Esophagus squamous epithelium (tissue), 5 donors: ENCODE results near the gene GSK3A. TPM values are rescaled to one million over a fixed set of nuclear protein-coding genes. Genes with fewer than 3 reads are reported as not detected.

Experiments
- DNase-seq: peaks from one replicate; lab custom pipeline; 2025; lab: John Stamatoyannopoulos, UW
- H3K27ac ChIP-seq, 4 donors: fragments of 200-600 bp; sonication (generic); one replicate each; pipeline ENCODE4 v1.5.1; 2016 to 2019; ENCODE audit warnings: mild to moderate bottlenecking in 1 of 4
- H3K27me3 ChIP-seq, 4 donors: fragments of 200-600 bp; sonication (generic); 1 replicate in 3 of 4; 2 replicates in 1 of 4; pipeline versions ENCODE4 v1.5.1 to v1.6.0; 2017 to 2021; ENCODE audit warnings: antibody characterized with exemption in 1 of 4
- H3K36me3 ChIP-seq, 3 donors: fragments of 200-600 bp; sonication (generic); one replicate each; pipeline ENCODE4 v1.5.1; 2016 to 2019
- H3K4me1 ChIP-seq, 3 donors: fragments of 200-600 bp; sonication (generic); one replicate each; pipeline ENCODE4 v1.5.1; 2017 to 2019
- H3K4me3 ChIP-seq, 4 donors: fragments of 200-600 bp; sonication (generic); 1 replicate in 3 of 4; 2 replicates in 1 of 4; pipeline ENCODE4 v1.5.1; 2016 to 2019; ENCODE audit warnings: mild to moderate bottlenecking in 2 of 4, moderate library complexity in 1 of 4
- H3K9me3 ChIP-seq, 3 donors: fragments of 200-600 bp; sonication (generic); one replicate each; pipeline ENCODE4 v1.5.1; 2016 to 2019
- POLR2A ChIP-seq, 4 donors: fragments of 450-650 bp; IDR thresholded peaks; one replicate each; pipeline ENCODE4 v1.6.1; 2017; ENCODE audit warnings: antibody characterized with exemption in 4 of 4, mild to moderate bottlenecking in 4 of 4, moderate library complexity in 3 of 4
- WGBS, 2 donors: methylation state at CpG; one replicate each; pipeline ENCODE4 v1.1.5; 2018; 5-methylcytosine and 5-hydroxymethylcytosine counted together
- intact Hi-C: fragments of 100-400 bp; cut with DNase I; formaldehyde crosslinking; loops from one replicate; pipeline ENCODE4 v1.15.0; 2022
- total RNA-seq, 4 donors: library from RNA; depleted of rRNA; stranded (reverse); fragments of >200 nt; gene quantifications; one replicate each; pipeline ENCODE4 v1.1.0, GENCODE V29; 2016
- TF ChIP-seq, protein P1 (sequence below), 6 experiments: fragments of 450-650 bp in 4 of 6; fragments of 200-600 bp in 2 of 6; sonication (generic) in 2 of 6; IDR thresholded peaks; one replicate each; pipeline ENCODE4 v1.5.1; 2016 to 2019; ENCODE audit warnings: antibody characterized with exemption in 6 of 6, mild to moderate bottlenecking in 4 of 6, moderate library complexity in 4 of 6
- donor health status: DM: yes; HTN: yes; CAD: no.

The GSK3A gene
- total RNA-seq, 4 donors from 2014 or later, result 15.9 to 29.6 (median 26.5) TPM

DNA sequence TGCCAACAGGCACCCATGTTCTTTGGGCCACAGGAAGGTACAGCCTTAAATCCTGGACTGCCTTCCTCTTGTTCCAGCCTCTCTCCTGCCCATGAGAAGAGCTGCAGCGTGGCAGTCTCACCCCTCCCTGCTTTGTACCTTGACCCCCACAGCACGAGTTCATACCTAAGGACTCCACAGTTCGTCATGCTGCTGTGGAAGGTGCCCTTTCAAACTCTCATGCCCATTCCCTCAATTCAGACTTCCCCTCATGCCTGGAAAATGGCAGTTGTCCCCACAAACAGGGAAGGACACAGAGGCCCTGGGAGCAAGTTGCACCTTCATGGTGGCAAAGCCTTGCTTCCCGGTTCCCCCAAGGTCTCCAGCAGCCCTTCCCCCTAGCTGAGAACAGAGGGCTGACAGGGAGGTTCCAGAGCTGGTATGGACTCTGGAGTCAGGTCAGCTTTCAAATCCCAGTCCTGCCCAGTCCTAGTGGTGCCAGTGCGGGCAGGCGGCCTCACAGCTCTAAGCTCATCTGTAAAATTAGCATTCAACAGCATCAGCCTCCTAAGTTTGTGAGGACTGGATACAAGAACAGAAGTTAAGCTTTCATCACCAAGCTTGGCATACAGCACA lies 8.6 kb downstream of the GSK3A start:
- Histone ChIP-seq H3K27me3 (no peaks in the 10 kb centered on the region), H3K4me3 (no peak overlapping the region), H3K4me1 (peaks cover 0 to 22% (median 0%) of the 10 kb centered on the region in 3 donors), H3K27ac (no peak overlapping the region), H3K9me3 (no peaks in the 10 kb centered on the region), H3K36me3 (peaks cover 10 to 100% (median 70%) of the 10 kb centered on the region in 3 donors)
- WGBS, 2 donors, result 85 to 91% methylated on average over 4 to 5 of the region's 6 CpGs
- intact Hi-C loops, result loop anchor here (10.0 kb wide), 1 partner anchor 99 kb away; the partner anchor contains the start of gene POU2F2
- DNase-seq, result no peak
- no peak for TF ChIP-seq POLR2A (IDR thresholded peaks at IDR 0.05)
- TF ChIP-seq, protein P1, sequence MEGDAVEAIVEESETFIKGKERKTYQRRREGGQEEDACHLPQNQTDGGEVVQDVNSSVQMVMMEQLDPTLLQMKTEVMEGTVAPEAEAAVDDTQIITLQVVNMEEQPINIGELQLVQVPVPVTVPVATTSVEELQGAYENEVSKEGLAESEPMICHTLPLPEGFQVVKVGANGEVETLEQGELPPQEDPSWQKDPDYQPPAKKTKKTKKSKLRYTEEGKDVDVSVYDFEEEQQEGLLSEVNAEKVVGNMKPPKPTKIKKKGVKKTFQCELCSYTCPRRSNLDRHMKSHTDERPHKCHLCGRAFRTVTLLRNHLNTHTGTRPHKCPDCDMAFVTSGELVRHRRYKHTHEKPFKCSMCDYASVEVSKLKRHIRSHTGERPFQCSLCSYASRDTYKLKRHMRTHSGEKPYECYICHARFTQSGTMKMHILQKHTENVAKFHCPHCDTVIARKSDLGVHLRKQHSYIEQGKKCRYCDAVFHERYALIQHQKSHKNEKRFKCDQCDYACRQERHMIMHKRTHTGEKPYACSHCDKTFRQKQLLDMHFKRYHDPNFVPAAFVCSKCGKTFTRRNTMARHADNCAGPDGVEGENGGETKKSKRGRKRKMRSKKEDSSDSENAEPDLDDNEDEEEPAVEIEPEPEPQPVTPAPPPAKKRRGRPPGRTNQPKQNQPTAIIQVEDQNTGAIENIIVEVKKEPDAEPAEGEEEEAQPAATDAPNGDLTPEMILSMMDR (IDR thresholded peaks at IDR 0.05), result no peak

DNA sequence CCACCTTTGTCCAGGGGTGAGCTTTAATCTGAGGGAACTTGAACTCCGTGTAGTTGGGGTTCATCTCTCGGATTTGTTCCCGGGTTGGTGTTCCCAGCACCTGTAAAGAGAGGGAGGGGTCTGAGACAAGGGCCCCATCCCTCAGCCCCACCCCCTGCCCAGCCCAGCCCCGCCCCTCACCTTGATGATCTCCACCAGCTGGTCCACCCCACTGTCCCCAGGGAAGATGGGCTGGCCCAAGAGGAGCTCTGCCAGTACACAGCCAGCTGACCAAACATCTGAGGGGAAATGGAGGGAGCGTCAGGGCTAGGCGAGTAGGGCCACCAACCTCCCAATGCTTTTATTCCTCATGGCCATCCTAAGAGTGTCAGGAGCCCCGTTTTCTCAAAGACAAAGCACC lies 9.3 kb downstream of the GSK3A start:
- Histone ChIP-seq H3K9me3 (no peaks in the 10 kb centered on the region), H3K4me3 (no peak overlapping the region), H3K4me1 (peaks cover 0 to 20% (median 0%) of the 10 kb centered on the region in 3 donors), H3K27ac (no peak overlapping the region), H3K36me3 (peaks cover 10 to 100% (median 70%) of the 10 kb centered on the region in 3 donors), H3K27me3 (no peaks in the 10 kb centered on the region)
- no peak for DNase-seq
- no peak for TF ChIP-seq POLR2A (IDR thresholded peaks at IDR 0.05)
- TF ChIP-seq, protein P1 (IDR thresholded peaks at IDR 0.05), result no peak
- WGBS, 2 donors, result 78% methylated on average over 2 of the region's 7 CpGs; no CpG with 5 or more reads in 1 of the 2 donors
- intact Hi-C loops, result loop anchor here (10.0 kb wide), 1 partner anchor 98 kb away; the partner anchor contains the start of gene POU2F2

DNA sequence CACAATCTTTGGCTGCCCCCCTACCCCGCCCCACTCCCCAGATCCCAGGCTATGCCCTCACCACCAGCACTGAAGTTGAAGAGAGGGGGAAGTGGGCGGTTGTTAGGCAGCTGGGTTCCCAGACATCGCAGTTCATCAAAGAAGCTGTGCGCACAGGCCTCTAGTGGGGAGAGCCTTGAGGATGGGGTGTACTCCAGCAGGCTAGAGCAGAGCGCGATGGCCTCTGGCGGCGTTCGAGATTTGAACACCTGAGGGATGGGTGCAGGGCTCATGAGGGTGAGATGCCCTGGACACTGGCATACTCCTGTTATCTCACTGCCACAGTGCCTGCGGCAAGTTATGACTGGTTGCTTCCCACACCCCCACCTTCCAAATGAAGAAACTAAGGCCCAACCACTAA lies 10.0 kb downstream of the GSK3A start:
- intact Hi-C loops, result loop anchor here (10.0 kb wide), 1 partner anchor 98 kb away; the partner anchor contains the start of gene POU2F2
- H3K9me3 ChIP-seq, result no peaks in the 10 kb centered on the region
- TF ChIP-seq, protein P1 (IDR thresholded peaks at IDR 0.05), result no peak
- DNase-seq, result no peak
- H3K36me3 ChIP-seq, result peaks cover 10 to 100% (median 70%) of the 10 kb centered on the region in 3 donors
- WGBS, 2 donors, result 87 to 90% methylated on average over 9 to 10 of the region's 10 CpGs
- H3K4me3 ChIP-seq, result no peak overlapping the region
- no peak overlapping the region for H3K27ac ChIP-seq
- peaks cover 0 to 20% (median 0%) of the 10 kb centered on the region in 3 donors for H3K4me1 ChIP-seq
- no peaks in the 10 kb centered on the region for H3K27me3 ChIP-seq

DNA sequence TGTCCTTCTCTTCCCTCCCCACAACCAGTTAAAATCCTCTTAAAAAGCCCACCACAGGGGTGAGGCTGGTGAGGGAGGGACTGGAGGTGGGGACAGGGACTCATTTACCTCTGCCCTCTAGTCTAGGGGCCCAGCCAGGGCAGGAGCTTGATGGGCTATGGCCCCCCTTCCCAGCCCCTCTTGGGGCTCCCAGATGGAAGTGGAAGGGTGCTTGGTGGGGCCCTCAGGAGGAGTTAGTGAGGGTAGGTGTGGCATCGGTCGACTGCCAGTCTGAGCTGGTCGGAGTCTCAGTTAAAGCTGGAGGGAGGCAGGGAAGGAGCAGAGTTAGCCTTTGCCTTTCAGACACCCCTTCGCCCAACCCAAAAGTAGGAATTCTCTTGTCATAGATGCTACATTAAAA lies 11.8 kb downstream of the GSK3A start:
- H3K4me3 ChIP-seq, result no peak overlapping the region
- 81 to 91% methylated on average over 3 to 4 of the region's 4 CpGs for WGBS, 2 donors
- no peaks in the 10 kb centered on the region for H3K9me3 ChIP-seq
- no peak for DNase-seq
- peak overlapping the region in 1 of 4 donors; percentile 9 for H3K27ac ChIP-seq
- intact Hi-C loops, result loop anchor here (10.0 kb wide), 1 partner anchor 96 kb away; the partner anchor contains the start of gene POU2F2
- H3K36me3 ChIP-seq, result peaks cover 17 to 100% (median 60%) of the 10 kb centered on the region in 3 donors
- H3K27me3 ChIP-seq, result no peaks in the 10 kb centered on the region
- H3K4me1 ChIP-seq, result peaks cover 0 to 20% (median 0%) of the 10 kb centered on the region in 3 donors
- TF ChIP-seq, protein P1 (IDR thresholded peaks at IDR 0.05), result no peak
- no peak for TF ChIP-seq POLR2A (IDR thresholded peaks at IDR 0.05)

DNA sequence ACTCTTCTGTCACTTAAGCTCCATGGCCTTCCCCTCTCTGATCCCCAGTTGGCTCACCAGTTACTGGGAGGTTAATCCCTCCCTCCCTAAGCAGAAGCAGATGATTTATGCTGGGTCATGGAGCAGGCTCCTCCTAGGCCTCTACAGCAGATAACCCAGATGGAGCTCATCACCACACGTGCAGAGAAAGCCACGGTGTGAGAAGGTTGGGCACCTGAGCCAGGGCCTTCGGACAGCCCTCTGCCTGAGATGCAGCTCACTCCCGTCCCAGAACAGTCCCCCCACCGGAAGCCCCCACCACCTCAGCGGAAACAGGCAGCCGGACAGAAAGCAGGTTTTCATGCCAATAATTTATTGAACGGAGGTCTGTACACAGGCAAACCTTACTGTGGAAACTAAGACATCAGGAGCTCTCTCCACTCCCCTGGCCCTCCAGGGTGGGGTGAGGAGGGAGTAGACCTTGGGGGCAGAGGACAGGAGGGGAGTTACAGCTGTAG lies 12.5 kb downstream of the GSK3A start:
- Histone ChIP-seq H3K27ac (peak overlapping the region in 2 of 4 donors; percentile 9 to 21), H3K36me3 (peaks cover 17 to 100% (median 60%) of the 10 kb centered on the region in 3 donors), H3K4me1 (peaks cover 0 to 18% (median 0%) of the 10 kb centered on the region in 3 donors), H3K4me3 (no peak overlapping the region), H3K9me3 (no peaks in the 10 kb centered on the region), H3K27me3 (no peaks in the 10 kb centered on the region)
- DNase-seq, result no peak
- intact Hi-C loops, result loop anchor here (10.0 kb wide), 1 partner anchor 95 kb away; the partner anchor contains the start of gene POU2F2
- WGBS, 2 donors, result 30 to 60% methylated on average over 1 to 2 of the region's 8 CpGs
- TF ChIP-seq, protein P1 (IDR thresholded peaks at IDR 0.05), result no peak
- no peak for TF ChIP-seq POLR2A (IDR thresholded peaks at IDR 0.05)
